HEK293T (cell line): ENCODE data around the gene TNNI3K.

Experiments used
- FOXA1 ChIP-seq: fragments of 450-650 bp; IDR thresholded peaks from 2 replicates; pipeline ENCODE4 v1.6.1; 2016; ENCODE audit warnings: mild to moderate bottlenecking
- FOXK2 ChIP-seq: fragments of 450-650 bp; IDR thresholded peaks from 2 replicates; pipeline ENCODE4 v1.6.1; 2016; ENCODE audit warnings: mild to moderate bottlenecking
- FOXM1 ChIP-seq: fragments of 450-650 bp; IDR thresholded peaks from 2 replicates; pipeline ENCODE4 v1.6.1; 2017; ENCODE audit warnings: mild to moderate bottlenecking, borderline replicate concordance
- HDGF ChIP-seq: fragments of 450-650 bp; IDR thresholded peaks from 2 replicates; pipeline ENCODE4 v1.6.1; 2017; ENCODE audit warnings: antibody characterized with exemption, borderline replicate concordance
- L3MBTL2 ChIP-seq: fragments of 450-650 bp; conservative IDR thresholded peaks from 2 replicates; pipeline ENCODE4 v1.6.1; 2016; ENCODE audit warnings: mild to moderate bottlenecking
- SP1 ChIP-seq: fragments of 450-650 bp; IDR thresholded peaks from 2 replicates; pipeline ENCODE4 v1.6.1; 2017
- SUZ12 ChIP-seq: fragments of 450-650 bp; IDR thresholded peaks from 2 replicates; pipeline ENCODE4 v1.6.1; 2016; ENCODE audit warnings: mild to moderate bottlenecking
- TARDBP ChIP-seq: fragments of 450-650 bp; IDR thresholded peaks from 2 replicates; pipeline ENCODE4 v1.6.1; 2016
- ZNF384 ChIP-seq: fragments of 450-650 bp; IDR thresholded peaks from 2 replicates; pipeline ENCODE4 v1.6.1; 2016

DNA sequence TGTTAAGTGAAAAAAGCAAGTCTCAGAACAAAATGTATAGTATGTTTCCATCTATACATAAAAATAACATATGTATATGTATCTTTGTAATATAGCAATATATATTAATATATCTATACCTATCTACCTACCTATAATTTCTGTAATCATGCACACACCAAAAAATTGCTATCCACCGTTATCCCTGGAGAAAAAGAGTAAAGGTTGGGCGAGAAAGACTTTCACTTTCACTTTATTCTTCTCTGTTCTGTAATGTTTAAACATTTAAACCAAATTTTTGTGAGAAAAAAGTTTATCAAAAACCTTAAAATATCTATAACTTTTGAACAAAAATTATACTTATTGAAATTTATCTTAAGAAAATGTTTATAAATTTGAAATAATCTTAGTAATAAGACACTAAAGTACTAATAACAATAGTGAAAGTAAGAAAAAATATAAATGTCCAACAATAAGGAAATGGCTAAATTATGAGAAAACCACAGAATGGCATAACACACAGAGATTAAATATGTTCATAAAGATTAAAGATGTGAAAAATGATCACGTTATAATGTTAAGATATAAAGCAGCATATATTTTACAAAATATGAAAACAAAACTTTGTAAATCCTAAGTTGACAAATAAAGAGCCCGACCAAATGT, 351.2 kb downstream of the TNNI3K start:
- no peak for TF ChIP-seq FOXA1
- no peak for TF ChIP-seq L3MBTL2
- no peak for TF ChIP-seq TARDBP
- TF ChIP-seq SUZ12: no peak
- TF ChIP-seq FOXM1: no peak
- no peak for TF ChIP-seq SP1
- TF ChIP-seq ZNF384: no peak
- TF ChIP-seq FOXK2: no peak
- TF ChIP-seq HDGF: no peak
